Measurements from ENCODE around the gene PLXNA4. TPM values are rescaled to one million over a fixed set of nuclear protein-coding genes. Genes with fewer than 3 reads are reported as not detected.
A peak's percentile ranks its signal among the peaks of the same experiment; 100 is the strongest.

Gene PLXNA4
- total and polyA plus RNA-seq, 4 donors: 0.63 to 4.6 (median 2.1) TPM

GRCh38 chr7:132514430-132514829 is 61.8 kb downstream of the PLXNA4 start:
- Histone ChIP-seq H3K9ac (ENCODE audit: insufficient read depth in 1 of 2, low read length in 2 of 2) (no peak overlapping the region), H3K36me3 (ENCODE audit: control insufficient read depth in 4 of 4, insufficient read depth in 4 of 4, low read length in 4 of 4) (no peaks in the 10 kb centered on the region), H3K27ac (ENCODE audit: low read depth in 1 of 2, low read length in 1 of 2) (no peak overlapping the region), H3K4me3 (no peak overlapping the region), H3K9me3 (ENCODE audit: control insufficient read depth in 4 of 4, insufficient read depth in 3 of 4, low read length in 3 of 4) (no peaks in the 10 kb centered on the region), H3K27me3 (ENCODE audit: control insufficient read depth in 3 of 3, insufficient read depth in 3 of 3, low read length in 2 of 3) (peaks cover 0 to 3% (median 0%) of the 10 kb centered on the region in 3 donors), H3K4me1 (ENCODE audit: control insufficient read depth in 5 of 5, insufficient read depth in 5 of 5, low read length in 5 of 5) (peaks cover 0 to 3% (median 0%) of the 10 kb centered on the region in 5 donors)
- ATAC-seq (ENCODE audit: insufficient read depth, low FRiP score): no peak
- DNase-seq: no peak
- TF ChIP-seq CTCF (IDR thresholded peaks at IDR 0.05; ENCODE audit: control extremely low read depth, extremely low read depth): no peak
- WGBS, 2 donors: 87% methylated on average over 1 of the region's 1 CpG

GRCh38 chr7:132511921-132512320 is 64.3 kb downstream of the PLXNA4 start:
- no peaks in the 10 kb centered on the region for H3K9me3 ChIP-seq (ENCODE audit: control insufficient read depth in 4 of 4, insufficient read depth in 3 of 4, low read length in 3 of 4)
- ATAC-seq (ENCODE audit: insufficient read depth, low FRiP score) (no peak), DNase-seq (no peak)
- no peaks in the 10 kb centered on the region for H3K36me3 ChIP-seq (ENCODE audit: control insufficient read depth in 4 of 4, insufficient read depth in 4 of 4, low read length in 4 of 4)
- TF ChIP-seq CTCF (IDR thresholded peaks at IDR 0.05; ENCODE audit: control extremely low read depth, extremely low read depth): no peak
- H3K27ac ChIP-seq (ENCODE audit: low read depth in 1 of 2, low read length in 1 of 2): no peak overlapping the region
- 84 to 92% methylated on average over 8 of the region's 8 CpGs for WGBS, 2 donors
- peaks cover 0 to 3% (median 0%) of the 10 kb centered on the region in 5 donors for H3K4me1 ChIP-seq (ENCODE audit: control insufficient read depth in 5 of 5, insufficient read depth in 5 of 5, low read length in 5 of 5)
- H3K9ac ChIP-seq (ENCODE audit: insufficient read depth in 1 of 2, low read length in 2 of 2): no peak overlapping the region
- H3K27me3 ChIP-seq (ENCODE audit: control insufficient read depth in 3 of 3, insufficient read depth in 3 of 3, low read length in 2 of 3): peaks cover 0 to 3% (median 0%) of the 10 kb centered on the region in 3 donors
- no peak overlapping the region for H3K4me3 ChIP-seq

- DNase-seq: no peak
- no peaks in the 10 kb centered on the region for H3K9me3 ChIP-seq (ENCODE audit: control insufficient read depth in 4 of 4, insufficient read depth in 3 of 4, low read length in 3 of 4)
- peaks cover 0 to 3% (median 0%) of the 10 kb centered on the region in 5 donors for H3K4me1 ChIP-seq (ENCODE audit: control insufficient read depth in 5 of 5, insufficient read depth in 5 of 5, low read length in 5 of 5)
- H3K9ac ChIP-seq (ENCODE audit: insufficient read depth in 1 of 2, low read length in 2 of 2): no peak overlapping the region
- peaks cover 0 to 3% (median 0%) of the 10 kb centered on the region in 3 donors for H3K27me3 ChIP-seq (ENCODE audit: control insufficient read depth in 3 of 3, insufficient read depth in 3 of 3, low read length in 2 of 3)
- no peak for TF ChIP-seq CTCF (IDR thresholded peaks at IDR 0.05; ENCODE audit: control extremely low read depth, extremely low read depth)
- H3K27ac ChIP-seq (ENCODE audit: low read depth in 1 of 2, low read length in 1 of 2): no peak overlapping the region
- WGBS, 2 donors: 79 to 86% methylated on average over 3 of the region's 3 CpGs
- no peak overlapping the region for H3K4me3 ChIP-seq
- ATAC-seq (ENCODE audit: insufficient read depth, low FRiP score): no peak
- H3K36me3 ChIP-seq (ENCODE audit: control insufficient read depth in 4 of 4, insufficient read depth in 4 of 4, low read length in 4 of 4): no peaks in the 10 kb centered on the region
Observed at GRCh38 chr7:132511387-132511786, 64.9 kb downstream of the PLXNA4 start.

GRCh38 chr7:132509643-132510042 is 66.6 kb downstream of the PLXNA4 start:
- Histone ChIP-seq H3K36me3 (ENCODE audit: control insufficient read depth in 4 of 4, insufficient read depth in 4 of 4, low read length in 4 of 4) (no peaks in the 10 kb centered on the region), H3K4me3 (no peak overlapping the region), H3K9ac (ENCODE audit: insufficient read depth in 1 of 2, low read length in 2 of 2) (no peak overlapping the region), H3K27ac (ENCODE audit: low read depth in 1 of 2, low read length in 1 of 2) (no peak overlapping the region), H3K9me3 (ENCODE audit: control insufficient read depth in 4 of 4, insufficient read depth in 3 of 4, low read length in 3 of 4) (no peaks in the 10 kb centered on the region), H3K4me1 (ENCODE audit: control insufficient read depth in 5 of 5, insufficient read depth in 5 of 5, low read length in 5 of 5) (peaks cover 0 to 3% (median 0%) of the 10 kb centered on the region in 5 donors), H3K27me3 (ENCODE audit: control insufficient read depth in 3 of 3, insufficient read depth in 3 of 3, low read length in 2 of 3) (no peaks in the 10 kb centered on the region)
- ATAC-seq (ENCODE audit: insufficient read depth, low FRiP score): no peak
- no peak for TF ChIP-seq CTCF (IDR thresholded peaks at IDR 0.05; ENCODE audit: control extremely low read depth, extremely low read depth)
- peak in 1 of 3 donors; percentile 29 for DNase-seq
- WGBS, 2 donors: 53 to 65% methylated on average over 4 of the region's 4 CpGs
